ENCODE data around the gene IKZF1.

Gene IKZF1

GRCh38 chr7:50327443-50327842, 22.9 kb downstream of the IKZF1 start:
- Histone ChIP-seq H3K36me3 (ENCODE audit: control insufficient read depth, insufficient read depth, low read length) (no peaks in the 10 kb centered on the region), H3K9me3 (ENCODE audit: control insufficient read depth, insufficient read depth, low read depth, low read length) (no peaks in the 10 kb centered on the region), H3K9ac (ENCODE audit: low read length) (no peak overlapping the region), H3K4me1 (ENCODE audit: control insufficient read depth, insufficient read depth, low read length) (peaks cover 5% of the 10 kb centered on the region; the same call in 1 of the 2 replicates), H3K4me3 (ENCODE audit: low read depth, low read length) (no peak overlapping the region), H3K27me3 (ENCODE audit: control insufficient read depth, insufficient read depth, low read length) (no peaks in the 10 kb centered on the region), H3K27ac (ENCODE audit: low read depth, low read length) (no peak overlapping the region)

GRCh38 chr7:50329775-50330174, 25.3 kb downstream of the IKZF1 start:
- no peaks in the 10 kb centered on the region for H3K27me3 ChIP-seq (ENCODE audit: control insufficient read depth, insufficient read depth, low read length)
- H3K9ac ChIP-seq (ENCODE audit: low read length): no peak overlapping the region
- no peaks in the 10 kb centered on the region for H3K36me3 ChIP-seq (ENCODE audit: control insufficient read depth, insufficient read depth, low read length)
- H3K4me1 ChIP-seq (ENCODE audit: control insufficient read depth, insufficient read depth, low read length): peaks cover 17% of the 10 kb centered on the region; the same call in 1 of the 2 replicates
- no peaks in the 10 kb centered on the region for H3K9me3 ChIP-seq (ENCODE audit: control insufficient read depth, insufficient read depth, low read depth, low read length)
- no peak overlapping the region for H3K4me3 ChIP-seq (ENCODE audit: low read depth, low read length)
- no peak overlapping the region for H3K27ac ChIP-seq (ENCODE audit: low read depth, low read length)

GRCh38 chr7:50330254-50330653, 25.7 kb downstream of the IKZF1 start:
- no peaks in the 10 kb centered on the region for H3K9me3 ChIP-seq (ENCODE audit: control insufficient read depth, insufficient read depth, low read depth, low read length)
- H3K4me1 ChIP-seq (ENCODE audit: control insufficient read depth, insufficient read depth, low read length): peaks cover 17% of the 10 kb centered on the region; the same call in 1 of the 2 replicates
- no peaks in the 10 kb centered on the region for H3K27me3 ChIP-seq (ENCODE audit: control insufficient read depth, insufficient read depth, low read length)
- no peaks in the 10 kb centered on the region for H3K36me3 ChIP-seq (ENCODE audit: control insufficient read depth, insufficient read depth, low read length)
- H3K27ac ChIP-seq (ENCODE audit: low read depth, low read length): no peak overlapping the region
- H3K4me3 ChIP-seq (ENCODE audit: low read depth, low read length): no peak overlapping the region
- no peak overlapping the region for H3K9ac ChIP-seq (ENCODE audit: low read length)

DNA sequence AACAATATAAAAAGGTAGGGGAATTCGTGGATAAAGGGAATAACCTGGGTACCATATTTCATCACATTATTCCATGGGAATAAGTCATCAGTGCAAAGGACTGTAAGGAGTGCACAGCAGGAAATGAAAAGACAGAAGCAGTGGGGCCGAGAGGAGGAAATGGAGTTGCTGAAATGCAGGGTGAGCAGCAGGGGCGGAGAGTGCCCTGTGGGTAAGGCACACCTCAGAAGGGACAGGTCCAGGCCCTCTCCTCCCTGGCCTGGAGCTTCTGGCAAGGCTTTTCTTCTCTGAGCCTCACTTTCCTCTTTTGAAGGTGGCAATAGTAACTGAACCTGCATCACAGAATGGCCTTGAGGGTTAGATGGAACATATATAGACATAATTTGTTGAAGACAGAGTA, 26.2 kb downstream of the IKZF1 start:
- no peaks in the 10 kb centered on the region for H3K9me3 ChIP-seq (ENCODE audit: control insufficient read depth, insufficient read depth, low read depth, low read length)
- H3K27me3 ChIP-seq (ENCODE audit: control insufficient read depth, insufficient read depth, low read length): no peaks in the 10 kb centered on the region
- H3K36me3 ChIP-seq (ENCODE audit: control insufficient read depth, insufficient read depth, low read length): no peaks in the 10 kb centered on the region
- no peak overlapping the region for H3K4me3 ChIP-seq (ENCODE audit: low read depth, low read length)
- no peak overlapping the region for H3K9ac ChIP-seq (ENCODE audit: low read length)
- H3K27ac ChIP-seq (ENCODE audit: low read depth, low read length): no peak overlapping the region
- H3K4me1 ChIP-seq (ENCODE audit: control insufficient read depth, insufficient read depth, low read length): peaks cover 17% of the 10 kb centered on the region; the same call in 1 of the 2 replicates

- Histone ChIP-seq H3K27me3 (ENCODE audit: control insufficient read depth, insufficient read depth, low read length) (no peaks in the 10 kb centered on the region), H3K4me1 (ENCODE audit: control insufficient read depth, insufficient read depth, low read length) (peaks cover 22% of the 10 kb centered on the region; the same call in 1 of the 2 replicates), H3K9me3 (ENCODE audit: control insufficient read depth, insufficient read depth, low read depth, low read length) (no peaks in the 10 kb centered on the region), H3K27ac (ENCODE audit: low read depth, low read length) (no peak overlapping the region), H3K9ac (ENCODE audit: low read length) (no peak overlapping the region), H3K4me3 (ENCODE audit: low read depth, low read length) (no peak overlapping the region), H3K36me3 (ENCODE audit: control insufficient read depth, insufficient read depth, low read length) (no peaks in the 10 kb centered on the region)
Observed at GRCh38 chr7:50331564-50332208, 27.2 kb downstream of the IKZF1 start.

GRCh38 chr7:50332241-50333165, 28.0 kb downstream of the IKZF1 start:
- H3K9me3 ChIP-seq (ENCODE audit: control insufficient read depth, insufficient read depth, low read depth, low read length): no peaks in the 10 kb centered on the region
- no peaks in the 10 kb centered on the region for H3K36me3 ChIP-seq (ENCODE audit: control insufficient read depth, insufficient read depth, low read length)
- no peaks in the 10 kb centered on the region for H3K27me3 ChIP-seq (ENCODE audit: control insufficient read depth, insufficient read depth, low read length)
- H3K4me1 ChIP-seq (ENCODE audit: control insufficient read depth, insufficient read depth, low read length): peaks cover 22% of the 10 kb centered on the region; the same call in 1 of the 2 replicates
- H3K9ac ChIP-seq (ENCODE audit: low read length): no peak overlapping the region
- H3K4me3 ChIP-seq (ENCODE audit: low read depth, low read length): no peak overlapping the region
- no peak overlapping the region; the same call in 1 of the 2 replicates for H3K27ac ChIP-seq (ENCODE audit: low read depth, low read length)

DNA sequence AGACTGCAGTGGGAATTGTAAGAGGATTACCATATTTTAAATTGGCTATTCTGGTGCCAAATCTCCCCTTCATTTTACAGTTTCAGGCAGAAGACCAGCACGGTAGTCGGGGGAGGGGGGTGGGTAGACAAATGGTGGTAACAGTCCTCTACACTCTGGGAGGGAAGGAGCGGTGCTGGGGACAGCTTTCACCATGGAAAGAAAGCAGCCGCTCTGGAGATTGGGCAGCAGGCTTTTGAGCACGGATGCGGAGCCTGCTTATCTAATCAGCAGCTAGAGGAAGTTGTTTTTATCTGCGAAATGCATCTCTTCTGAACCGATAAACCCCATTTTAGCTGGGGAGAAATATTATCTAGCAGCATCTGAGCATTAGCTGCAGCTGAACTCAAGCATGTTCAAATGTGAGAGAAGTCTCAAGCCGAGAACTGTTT, 28.7 kb downstream of the IKZF1 start:
- H3K36me3 ChIP-seq (ENCODE audit: control insufficient read depth, insufficient read depth, low read length): no peaks in the 10 kb centered on the region
- no peak overlapping the region for H3K9ac ChIP-seq (ENCODE audit: low read length)
- H3K4me3 ChIP-seq (ENCODE audit: low read depth, low read length): no peak overlapping the region
- no peaks in the 10 kb centered on the region for H3K9me3 ChIP-seq (ENCODE audit: control insufficient read depth, insufficient read depth, low read depth, low read length)
- no peak overlapping the region; the same call in 1 of the 2 replicates for H3K27ac ChIP-seq (ENCODE audit: low read depth, low read length)
- H3K27me3 ChIP-seq (ENCODE audit: control insufficient read depth, insufficient read depth, low read length): no peaks in the 10 kb centered on the region
- H3K4me1 ChIP-seq (ENCODE audit: control insufficient read depth, insufficient read depth, low read length): peaks cover 22% of the 10 kb centered on the region; the same call in 1 of the 2 replicates

DNA sequence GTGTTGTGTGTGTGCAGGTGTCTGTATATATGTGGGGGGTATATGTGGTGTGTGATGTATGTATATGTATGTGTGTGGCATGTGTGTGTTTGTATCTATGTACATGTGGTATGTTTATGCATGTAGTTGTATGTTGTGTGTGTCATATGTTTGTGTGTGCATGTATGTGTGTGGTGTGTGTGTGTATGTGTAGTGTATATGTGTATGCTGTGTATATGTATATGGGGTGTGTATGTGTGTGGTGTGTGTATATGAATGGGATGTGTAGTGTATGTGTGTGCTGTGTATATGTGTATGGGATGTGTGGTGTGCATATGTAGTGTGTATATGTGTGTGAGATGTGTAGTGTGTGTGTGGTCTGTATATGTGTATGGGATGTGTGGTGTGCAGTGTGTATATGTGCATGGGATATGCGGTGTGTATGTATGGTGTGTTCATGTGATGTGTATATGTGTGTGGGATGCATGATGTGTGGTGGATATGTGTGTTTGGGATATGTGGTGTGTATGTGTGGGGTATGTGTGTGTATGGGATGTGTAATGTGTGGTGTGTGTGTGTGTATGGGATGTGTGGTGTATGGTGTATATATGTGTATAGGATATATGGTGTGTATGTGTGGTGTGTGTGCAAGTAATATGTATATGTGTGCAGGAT, 30.0 kb downstream of the IKZF1 start:
- H3K9me3 ChIP-seq (ENCODE audit: control insufficient read depth, insufficient read depth, low read depth, low read length): no peaks in the 10 kb centered on the region
- H3K27ac ChIP-seq (ENCODE audit: low read depth, low read length): no peak overlapping the region
- H3K9ac ChIP-seq (ENCODE audit: low read length): no peak overlapping the region
- peaks cover 22% of the 10 kb centered on the region; the same call in 1 of the 2 replicates for H3K4me1 ChIP-seq (ENCODE audit: control insufficient read depth, insufficient read depth, low read length)
- no peak overlapping the region for H3K4me3 ChIP-seq (ENCODE audit: low read depth, low read length)
- H3K36me3 ChIP-seq (ENCODE audit: control insufficient read depth, insufficient read depth, low read length): no peaks in the 10 kb centered on the region
- no peaks in the 10 kb centered on the region for H3K27me3 ChIP-seq (ENCODE audit: control insufficient read depth, insufficient read depth, low read length)

- Histone ChIP-seq H3K9me3 (ENCODE audit: control insufficient read depth, insufficient read depth, low read depth, low read length) (no peaks in the 10 kb centered on the region), H3K4me1 (ENCODE audit: control insufficient read depth, insufficient read depth, low read length) (peaks cover 27% of the 10 kb centered on the region), H3K27me3 (ENCODE audit: control insufficient read depth, insufficient read depth, low read length) (no peaks in the 10 kb centered on the region), H3K9ac (ENCODE audit: low read length) (no peak overlapping the region), H3K4me3 (ENCODE audit: low read depth, low read length) (no peak overlapping the region), H3K27ac (ENCODE audit: low read depth, low read length) (no peak overlapping the region), H3K36me3 (ENCODE audit: control insufficient read depth, insufficient read depth, low read length) (no peaks in the 10 kb centered on the region)
Observed at GRCh38 chr7:50335230-50335794, 30.8 kb downstream of the IKZF1 start.

DNA sequence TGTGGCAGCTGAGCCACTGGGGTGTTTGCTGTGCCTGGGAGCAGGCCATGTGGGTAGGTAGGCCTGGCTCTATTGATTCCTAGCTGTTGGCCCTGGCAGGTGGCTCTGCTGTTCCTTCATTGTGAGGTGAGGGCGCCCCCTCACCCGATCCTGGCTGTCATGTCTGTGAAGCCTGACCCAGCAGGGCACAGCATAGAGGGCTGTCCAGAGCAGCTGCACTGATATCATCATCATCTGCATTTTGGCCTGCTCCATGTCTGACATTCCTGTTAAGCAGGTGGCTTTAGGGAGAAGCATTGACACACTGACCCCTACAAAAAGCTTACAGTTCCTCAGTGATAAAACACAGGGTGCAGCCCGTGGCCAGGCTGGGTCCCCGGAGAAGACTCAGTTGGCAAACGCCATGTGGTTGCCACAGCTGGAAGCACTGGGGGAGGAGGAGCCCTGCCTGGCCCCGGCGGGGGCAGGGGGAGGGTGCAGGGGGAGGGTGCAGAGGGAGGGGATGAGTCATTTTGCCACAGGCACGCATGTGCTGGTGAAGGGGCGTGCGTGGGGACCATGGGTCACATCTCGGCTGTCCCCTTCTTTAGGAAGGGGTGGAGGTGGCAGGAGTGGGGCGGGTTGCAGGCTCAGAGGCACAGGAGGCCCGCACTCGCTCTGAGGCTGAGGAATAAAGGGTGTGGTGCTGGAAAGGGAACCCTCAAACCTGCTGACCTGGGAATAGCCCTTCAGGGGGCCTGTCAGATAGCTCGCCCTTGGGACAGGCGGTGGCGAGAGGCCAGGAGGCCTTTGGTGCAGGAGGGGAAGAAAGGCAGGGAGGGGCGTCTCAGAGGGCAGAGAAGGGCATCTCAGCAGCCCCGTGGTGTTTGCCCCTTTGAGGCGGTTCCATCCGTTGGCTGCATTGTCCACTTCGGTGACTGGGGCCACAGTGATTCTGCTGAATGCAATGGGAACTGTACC, 31.6 kb downstream of the IKZF1 start:
- no peak overlapping the region for H3K27ac ChIP-seq (ENCODE audit: low read depth, low read length)
- H3K9ac ChIP-seq (ENCODE audit: low read length): no peak overlapping the region
- H3K9me3 ChIP-seq (ENCODE audit: control insufficient read depth, insufficient read depth, low read depth, low read length): no peaks in the 10 kb centered on the region
- no peak overlapping the region for H3K4me3 ChIP-seq (ENCODE audit: low read depth, low read length)
- no peaks in the 10 kb centered on the region for H3K27me3 ChIP-seq (ENCODE audit: control insufficient read depth, insufficient read depth, low read length)
- peaks cover 31% of the 10 kb centered on the region for H3K4me1 ChIP-seq (ENCODE audit: control insufficient read depth, insufficient read depth, low read length)
- no peaks in the 10 kb centered on the region for H3K36me3 ChIP-seq (ENCODE audit: control insufficient read depth, insufficient read depth, low read length)

Data from HUES6 (cell line).